IMR-90 (cell line): ENCODE data around the gene SCFD2.

ENCODE experiments used
- BHLHE40 ChIP-seq: fragments of 150-350 bp; IDR thresholded peaks from 2 replicates; pipeline ENCODE4 v1.6.1; 2016; ENCODE audit warnings: mild to moderate bottlenecking, low read depth, low read length
- CEBPB ChIP-seq: IDR thresholded peaks from 2 replicates; pipeline ENCODE4 v1.6.1; 2012; ENCODE audit warnings: low read depth, low read length, improper control_type of control experiment
- CTCF ChIP-seq: conservative IDR thresholded peaks from 2 replicates; pipeline ENCODE4 v1.5.1; 2012; ENCODE audit warnings: mild to moderate bottlenecking, low read depth, low read length, improper control_type of control experiment
- ELK1 ChIP-seq: fragments of 150-350 bp; IDR thresholded peaks from 2 replicates; pipeline ENCODE4 v1.6.1; 2016; ENCODE audit warnings: low read depth, mild to moderate bottlenecking, low read length, moderate library complexity, borderline replicate concordance
- MAFK ChIP-seq: IDR thresholded peaks from 2 replicates; pipeline ENCODE4 v1.6.1; 2012; ENCODE audit warnings: low read depth, low read length, improper control_type of control experiment
- POLR2A ChIP-seq: IDR thresholded peaks from 2 replicates; pipeline ENCODE4 v1.6.1; 2012; ENCODE audit warnings: mild to moderate bottlenecking, low read depth, low read length
- RAD21 ChIP-seq: IDR thresholded peaks from 2 replicates; pipeline ENCODE4 v1.6.1; 2012; ENCODE audit warnings: low read length, improper control_type of control experiment
- RCOR1 ChIP-seq: IDR thresholded peaks from 2 replicates; pipeline ENCODE4 v1.6.1; 2012; ENCODE audit warnings: mild to moderate bottlenecking, low read length, improper control_type of control experiment; ENCODE audit not compliant: insufficient replicate concordance
- RFX5 ChIP-seq: IDR thresholded peaks from 2 replicates; pipeline ENCODE4 v1.8.0; 2012; ENCODE audit warnings: low read depth, mild to moderate bottlenecking, low read length, moderate library complexity
- USF2 ChIP-seq: fragments of 150-350 bp; IDR thresholded peaks from 2 replicates; pipeline ENCODE4 v1.6.1; 2017; ENCODE audit warnings: mild to moderate bottlenecking, antibody characterized with exemption, low read length, low read depth

GRCh38 chr4:53199356-53199755, 166.5 kb downstream of the SCFD2 start:
- TF ChIP-seq CEBPB (no peak), CTCF (no peak), RAD21 (no peak), USF2 (no peak), RCOR1 (no peak), POLR2A (no peak), MAFK (no peak), RFX5 (no peak), BHLHE40 (no peak), ELK1 (no peak)
